Femur (tissue), 1 donor: Measurements from ENCODE around the gene CORO1C.

Source experiments
- DNase-seq: peaks from one replicate; pipeline ENCODE4 v3.0.0-alpha.2; 2017

The CORO1C gene

DNA sequence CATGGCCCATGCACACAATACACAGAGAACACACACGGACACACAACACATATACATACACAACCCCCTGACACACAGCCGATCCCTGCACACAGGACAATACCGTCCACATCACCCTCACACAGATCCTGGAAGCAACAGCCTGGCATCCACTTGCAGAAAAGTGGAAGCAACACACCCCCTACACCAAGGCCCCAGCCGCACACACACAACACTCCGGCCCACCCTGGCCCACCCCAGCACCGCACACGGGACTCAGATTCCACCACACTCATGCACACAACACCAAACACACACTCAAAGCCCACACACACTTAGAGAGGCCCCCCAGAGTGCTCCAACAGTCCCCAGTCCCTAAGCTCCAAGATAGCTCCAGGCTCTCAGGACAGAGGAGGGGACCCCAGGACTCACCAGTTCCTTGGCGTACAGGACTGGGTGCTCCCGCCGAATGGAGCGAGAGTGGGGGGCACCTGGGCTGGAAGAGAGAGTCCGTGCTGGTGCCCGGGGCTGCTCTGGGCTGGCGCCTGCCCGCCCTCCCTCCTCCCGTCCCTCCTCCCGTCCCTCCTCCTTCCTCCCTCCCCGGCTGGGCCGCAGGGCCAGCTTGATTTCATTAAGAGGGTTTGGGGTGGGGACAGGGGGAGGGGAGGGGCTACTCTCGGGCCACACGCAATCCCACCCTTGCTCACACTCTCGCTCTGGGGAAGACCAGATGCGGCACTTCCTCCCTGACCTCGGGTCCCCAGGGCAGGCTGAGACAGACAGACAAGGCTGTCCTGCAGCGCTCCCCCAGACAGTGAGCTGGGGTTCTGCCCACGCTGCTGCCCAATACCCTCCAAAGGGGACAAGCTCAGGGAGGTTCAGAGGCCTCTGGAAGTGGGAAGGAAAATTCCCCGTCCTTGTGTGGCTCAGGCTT is 133.5 kb downstream of the CORO1C start, which contains the start of gene TMEM119:
Gene TMEM119 (minus strand): TSS at position 526 of the 913 bp plus-strand sequence. CDS start 5,701 bp downstream, outside the sequence.
- peak; percentile 80 for DNase-seq

DNA sequence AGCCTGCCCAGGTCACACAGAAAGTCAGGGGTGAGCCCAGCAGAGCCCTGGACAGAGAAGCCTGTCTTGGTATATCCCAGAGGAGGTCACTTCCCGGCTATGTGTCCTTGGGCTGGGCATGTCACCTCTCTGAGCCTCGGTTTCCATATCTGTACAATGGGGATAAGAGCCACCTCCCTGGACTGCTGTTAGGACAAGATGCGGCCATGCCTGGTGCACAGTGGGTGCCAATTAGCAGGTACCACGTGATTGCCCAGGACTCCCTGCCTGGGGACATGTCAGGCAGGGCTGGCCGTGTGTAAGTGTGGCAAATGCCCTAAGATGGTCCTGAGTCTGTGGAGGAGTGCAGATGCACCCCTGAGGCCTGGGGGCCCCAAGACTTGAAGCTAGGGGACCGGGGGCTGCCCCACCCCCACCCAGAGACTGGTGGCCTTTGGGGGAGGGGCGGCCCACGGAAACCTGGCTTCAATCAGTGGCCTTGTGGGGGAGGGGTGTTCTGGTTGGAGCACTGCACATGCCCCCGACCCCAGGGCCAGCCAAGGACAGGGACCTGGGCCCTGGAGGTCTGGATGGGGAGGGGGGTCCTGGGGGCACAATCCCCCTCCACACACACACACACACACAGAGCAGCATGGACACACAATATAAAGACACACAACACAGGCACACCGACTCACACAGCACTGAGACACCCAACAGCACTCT is 134.3 kb downstream of the CORO1C start:
- no peak for DNase-seq

DNA sequence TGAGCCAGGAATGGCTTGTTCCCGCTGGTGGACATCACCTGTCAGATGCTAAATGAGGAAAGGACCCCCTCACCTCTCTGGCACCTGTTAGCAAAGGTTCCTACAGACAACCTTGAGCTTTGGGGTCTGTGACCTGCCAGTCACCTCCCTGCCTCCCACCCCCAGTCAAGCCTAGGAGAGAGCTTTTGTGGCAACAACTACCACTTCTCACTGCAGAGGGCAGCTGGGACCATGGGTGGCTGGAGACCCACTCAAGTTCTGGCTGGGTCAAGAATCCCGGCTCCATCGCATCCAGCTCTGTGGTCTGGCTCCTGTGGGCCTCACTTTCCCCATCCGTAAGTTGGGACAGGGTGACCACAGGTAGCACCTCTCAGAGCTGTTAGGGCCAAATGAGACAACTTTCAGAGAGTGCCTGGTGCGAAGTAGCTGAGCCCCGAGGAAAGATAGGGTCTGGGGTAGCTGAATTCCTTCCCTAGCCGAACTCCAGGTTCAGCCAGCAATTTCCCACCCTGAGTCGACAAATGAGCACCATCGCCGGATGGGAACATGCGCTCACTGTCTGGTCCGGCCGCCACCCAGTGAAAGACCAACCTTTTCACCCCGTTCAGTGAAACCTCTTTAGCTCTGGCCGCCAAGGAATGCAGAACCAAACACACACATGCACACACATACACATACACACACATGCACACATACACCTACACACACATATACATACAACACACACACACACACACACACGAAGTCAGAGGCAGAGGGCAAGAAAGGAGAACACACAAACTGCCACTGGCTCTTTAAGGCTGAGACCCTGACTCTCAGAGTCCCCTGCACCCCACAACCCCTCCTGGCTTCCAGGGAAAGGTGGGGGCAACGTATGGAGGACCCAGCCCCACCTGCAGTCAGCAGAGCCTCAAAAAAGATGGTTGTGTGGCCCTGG is 135.3 kb downstream of the CORO1C start:
- DNase-seq: no peak
